K562 (cell line): ENCODE data around the gene ZNF324B. TPM values are rescaled to one million over a fixed set of nuclear protein-coding genes. Genes with fewer than 3 reads are reported as not detected.
A peak's percentile ranks its signal among the peaks of the same experiment; 100 is the strongest.

Experiments
- ETV1 ChIP-seq: fragments of 450-650 bp; conservative IDR thresholded peaks from 2 replicates; pipeline ENCODE4 v1.6.1; 2016; ENCODE audit warnings: missing genetic modification characterization, control low read depth, low read depth, missing compliant biosample characterization
- IRF2 ChIP-seq: sonication (generic); formaldehyde crosslinking; IDR thresholded peaks from 2 replicates; pipeline ENCODE4 v1.8.1; 2022; ENCODE audit warnings: mild to moderate bottlenecking, missing genetic modification reagents
- MAX ChIP-seq: sonication (generic); formaldehyde crosslinking; IDR thresholded peaks from 2 replicates; pipeline ENCODE4 v1.9.0; 2022; ENCODE audit warnings: mild to moderate bottlenecking, missing genetic modification reagents
- MYC ChIP-seq, 2 experiments: fragments of 250-450 bp in 1 of 2; sonication (Bioruptor Pico) in 1 of 2; IDR thresholded peaks; 2 replicates each; pipeline versions ENCODE4 v1.5.1 to v1.6.1; 2012 to 2021; ENCODE audit warnings: low read depth in 2 of 2, borderline replicate concordance in 1 of 2, improper control_type of control experiment in 1 of 2, low read length in 1 of 2, mild to moderate bottlenecking in 1 of 2, moderate library complexity in 1 of 2
- PKNOX1 ChIP-seq: fragments of 450-650 bp; IDR thresholded peaks from 2 replicates; pipeline ENCODE4 v1.6.1; 2016
- POLR2AphosphoS5 ChIP-seq: IDR thresholded peaks from 2 replicates; pipeline ENCODE4 v1.6.1; 2011; ENCODE audit warnings: mild to moderate bottlenecking, low read depth, low read length, moderate library complexity; ENCODE audit not compliant: control insufficient read depth, insufficient read depth
- RB1 ChIP-seq: fragments of 450-650 bp; IDR thresholded peaks from 2 replicates; pipeline ENCODE4 v1.6.1; 2017; ENCODE audit warnings: low read depth, mild to moderate bottlenecking
- RBBP5 ChIP-seq: fragments of 200-600 bp; sonication (generic); IDR thresholded peaks from 2 replicates; pipeline ENCODE4 v1.6.1; 2012; ENCODE audit warnings: borderline replicate concordance, mild to moderate bottlenecking, low read length, control low read depth, inconsistent platforms; ENCODE audit not compliant: insufficient read depth, poor library complexity, severe bottlenecking
- SP1 ChIP-seq: sonication (generic); formaldehyde crosslinking; IDR thresholded peaks from 2 replicates; pipeline ENCODE4 v1.8.1; 2022; ENCODE audit warnings: mild to moderate bottlenecking, missing genetic modification reagents
- SREBF1 ChIP-seq: fragments of 150-350 bp; IDR thresholded peaks from 2 replicates; pipeline ENCODE4 v1.6.1; 2014; ENCODE audit warnings: antibody characterized with exemption, low read depth, low read length, borderline replicate concordance
- SUPT5H ChIP-seq: fragments of 450-650 bp; IDR thresholded peaks from 2 replicates; pipeline ENCODE4 v1.6.1; 2016
- TAF1 ChIP-seq: IDR thresholded peaks from 2 replicates; pipeline ENCODE4 v1.6.1; 2011; ENCODE audit warnings: mild to moderate bottlenecking, low read length, moderate library complexity; ENCODE audit not compliant: insufficient read depth, control insufficient read depth, severe bottlenecking; ENCODE audit errors: extremely low read depth
- TOE1 ChIP-seq, 2 experiments: fragments of 450-650 bp in 1 of 2; sonication (generic) in 1 of 2; formaldehyde crosslinking in 1 of 2; IDR thresholded peaks; 2 replicates each; pipeline versions ENCODE4 v1.7.1 to v1.8.0; 2016 to 2022; ENCODE audit warnings: borderline replicate concordance in 2 of 2, mild to moderate bottlenecking in 2 of 2, antibody characterized with exemption in 1 of 2, inconsistent platforms in 1 of 2, low read depth in 1 of 2, missing genetic modification reagents in 1 of 2, moderate library complexity in 1 of 2
- U2AF1 ChIP-seq: fragments of 200-400 bp; formaldehyde crosslinking; optimal IDR thresholded peaks from 2 replicates; pipeline ENCODE3; 2017; ENCODE audit warnings: mild to moderate bottlenecking, low read depth, low read length, moderate library complexity
- polyA plus RNA-seq, 8 experiments: library from polyadenylated mRNA; depleted of rRNA in 4 of 8; stranded (reverse) in 5 of 8; unstranded in 3 of 8; fragments of >200 nt; fragmentation: Nextera tagmentation in 2 of 8; fragmentation: Illumina TruSeq in 1 of 8; extraction: Ambion mirVana in 2 of 8; extraction: Trizol in 1 of 8; gene quantifications; 2 replicates each; pipeline versions ENCODE4 v1.2.1 to v1.2.3, GENCODE V29; 2011 to 2014; ENCODE audit warnings: inconsistent platforms in 1 of 8, missing spikeins in 1 of 8
- total RNA-seq, 7 experiments: library from RNA; depleted of rRNA in 6 of 7; stranded (reverse); fragments of >200 nt in 6 of 7; fragmentation: Illumina TruSeq in 2 of 7; extraction: Trizol in 2 of 7; gene quantifications; 2 replicates each; pipeline versions ENCODE4 v1.2.1 to v1.2.3, GENCODE V29; 2011 to 2021; ENCODE audit warnings: low replicate concordance in 1 of 7
- TF ChIP-seq, protein P1 (sequence below): fragments of 450-650 bp; formaldehyde crosslinking; IDR thresholded peaks from 2 replicates; pipeline ENCODE4 v1.4.0; 2020; ENCODE audit warnings: mild to moderate bottlenecking, mixed read lengths
- TF ChIP-seq, protein P2 (sequence below), 3 experiments: IDR thresholded peaks in 2 of 3; conservative IDR thresholded peaks in 1 of 3; 2 replicates each; pipeline ENCODE4 v1.5.1; 2011 to 2012; ENCODE audit warnings: low read length in 3 of 3, mild to moderate bottlenecking in 3 of 3, control low read depth in 2 of 3, improper control_type of control experiment in 1 of 3, inconsistent platforms in 1 of 3, low read depth in 1 of 3, mixed read lengths in 1 of 3, moderate library complexity in 1 of 3; ENCODE audit not compliant: insufficient read depth in 2 of 3
- TF ChIP-seq, protein P3 (sequence below), 2 experiments: IDR thresholded peaks; 2 replicates each; pipeline ENCODE4 v1.6.1; 2011; ENCODE audit warnings: borderline replicate concordance in 1 of 2, control low read depth in 1 of 2, low read depth in 1 of 2, low read length in 1 of 2, mild to moderate bottlenecking in 1 of 2, mixed read lengths in 1 of 2, moderate library complexity in 1 of 2; ENCODE audit not compliant: insufficient read depth in 1 of 2, insufficient read length in 1 of 2, poor library complexity in 1 of 2, severe bottlenecking in 1 of 2; ENCODE audit errors: extremely low read depth in 1 of 2

Gene ZNF324B
- total and polyA plus RNA-seq, 9 of the 15 experiments (the other 6 are each of a cell fraction or from before 2014, with no cell fraction given) = 0.20 to 13.5 (median 5.7) TPM

GRCh38 chr19:58466760-58467589, 15.6 kb downstream of the ZNF324B start, which contains the start of gene ZNF324 (continued):
- TF ChIP-seq MYC (IDR thresholded peaks at IDR 0.05; ENCODE audit: low read depth, low read length) (peak; percentile 73), MYC (CRISPR knock-in tag; IDR thresholded peaks at IDR 0.05; ENCODE audit: borderline replicate concordance, low read depth) (peak; percentile 71; the same call in 1 of the 2 replicates), PKNOX1 (peak; percentile 74; the same call in 1 of the 2 replicates), SUPT5H (peak; percentile 79), U2AF1 (peak; percentile 95), MAX (CRISPR knock-in tag) (peak; percentile 85), TAF1 (peak; percentile 62), RBBP5 (peak; percentile 68), IRF2 (CRISPR knock-in tag) (0 out of 2 replicates have a peak, but pooled peaks have one; percentile 31), TOE1 (IDR thresholded peaks at IDR 0.05; ENCODE audit: borderline replicate concordance) (peak; percentile 99), TOE1 (CRISPR knock-in tag; IDR thresholded peaks at IDR 0.05; ENCODE audit: borderline replicate concordance, low read depth) (no peak), POLR2AphosphoS5 (peak; percentile 53; the same call in 1 of the 2 replicates), SREBF1 (no peak), SP1 (CRISPR knock-in tag) (0 out of 2 replicates have a peak, but pooled peaks have one; percentile 46), ETV1 (tag) (no peak), RB1 (peak; percentile 53; the same call in 1 of the 2 replicates)
- TF ChIP-seq, protein P1, sequence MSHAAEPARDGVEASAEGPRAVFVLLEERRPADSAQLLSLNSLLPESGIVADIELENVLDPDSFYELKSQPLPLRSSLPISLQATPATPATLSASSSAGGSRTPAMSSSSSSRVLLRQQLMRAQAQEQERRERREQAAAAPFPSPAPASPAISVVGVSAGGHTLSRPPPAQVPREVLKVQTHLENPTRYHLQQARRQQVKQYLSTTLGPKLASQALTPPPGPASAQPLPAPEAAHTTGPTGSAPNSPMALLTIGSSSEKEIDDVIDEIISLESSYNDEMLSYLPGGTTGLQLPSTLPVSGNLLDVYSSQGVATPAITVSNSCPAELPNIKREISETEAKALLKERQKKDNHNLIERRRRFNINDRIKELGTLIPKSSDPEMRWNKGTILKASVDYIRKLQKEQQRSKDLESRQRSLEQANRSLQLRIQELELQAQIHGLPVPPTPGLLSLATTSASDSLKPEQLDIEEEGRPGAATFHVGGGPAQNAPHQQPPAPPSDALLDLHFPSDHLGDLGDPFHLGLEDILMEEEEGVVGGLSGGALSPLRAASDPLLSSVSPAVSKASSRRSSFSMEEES (CRISPR knock-in tag) = peak; percentile 99
- TF ChIP-seq, protein P2, sequence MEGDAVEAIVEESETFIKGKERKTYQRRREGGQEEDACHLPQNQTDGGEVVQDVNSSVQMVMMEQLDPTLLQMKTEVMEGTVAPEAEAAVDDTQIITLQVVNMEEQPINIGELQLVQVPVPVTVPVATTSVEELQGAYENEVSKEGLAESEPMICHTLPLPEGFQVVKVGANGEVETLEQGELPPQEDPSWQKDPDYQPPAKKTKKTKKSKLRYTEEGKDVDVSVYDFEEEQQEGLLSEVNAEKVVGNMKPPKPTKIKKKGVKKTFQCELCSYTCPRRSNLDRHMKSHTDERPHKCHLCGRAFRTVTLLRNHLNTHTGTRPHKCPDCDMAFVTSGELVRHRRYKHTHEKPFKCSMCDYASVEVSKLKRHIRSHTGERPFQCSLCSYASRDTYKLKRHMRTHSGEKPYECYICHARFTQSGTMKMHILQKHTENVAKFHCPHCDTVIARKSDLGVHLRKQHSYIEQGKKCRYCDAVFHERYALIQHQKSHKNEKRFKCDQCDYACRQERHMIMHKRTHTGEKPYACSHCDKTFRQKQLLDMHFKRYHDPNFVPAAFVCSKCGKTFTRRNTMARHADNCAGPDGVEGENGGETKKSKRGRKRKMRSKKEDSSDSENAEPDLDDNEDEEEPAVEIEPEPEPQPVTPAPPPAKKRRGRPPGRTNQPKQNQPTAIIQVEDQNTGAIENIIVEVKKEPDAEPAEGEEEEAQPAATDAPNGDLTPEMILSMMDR (IDR thresholded peaks at IDR 0.05 in 2 of 3, conservative IDR thresholded peaks at IDR 0.05 in 1 of 3; ENCODE audit: insufficient read depth in 2 of 3, low read depth in 1 of 3, low read length in 3 of 3) = peak in 1 of 3 experiments; percentile 21; a peak in 2 of 6 replicates
- TF ChIP-seq, protein P3, sequence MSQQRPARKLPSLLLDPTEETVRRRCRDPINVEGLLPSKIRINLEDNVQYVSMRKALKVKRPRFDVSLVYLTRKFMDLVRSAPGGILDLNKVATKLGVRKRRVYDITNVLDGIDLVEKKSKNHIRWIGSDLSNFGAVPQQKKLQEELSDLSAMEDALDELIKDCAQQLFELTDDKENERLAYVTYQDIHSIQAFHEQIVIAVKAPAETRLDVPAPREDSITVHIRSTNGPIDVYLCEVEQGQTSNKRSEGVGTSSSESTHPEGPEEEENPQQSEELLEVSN (IDR thresholded peaks at IDR 0.05; ENCODE audit: borderline replicate concordance in 1 of 2, extremely low read depth in 1 of 2, insufficient read depth in 1 of 2, insufficient read length in 1 of 2, low read depth in 1 of 2, low read length in 1 of 2, poor library complexity in 1 of 2, severe bottlenecking in 1 of 2) = peak; percentile 50 to 64
